Measurements from ENCODE around the gene GRAP2. TPM values are rescaled to one million over a fixed set of nuclear protein-coding genes. Genes with fewer than 3 reads are reported as not detected.
A peak's percentile ranks its signal among the peaks of the same experiment; 100 is the strongest.
"Not testable (repeated sequence)": the region's sequence is repeated elsewhere in the genome, so short reads cannot be mapped to it uniquely, and the experiment has no call there.

Gene GRAP2
- total RNA-seq, 1 experiment from 2014 or later = 0.26 TPM

GRCh38 chr22:39896313-39896996 is 4.4 kb upstream of the GRAP2 start:
- no peak for DNase-seq (ENCODE audit: low read depth)

GRCh38 chr22:39897841-39898240 is 3.0 kb upstream of the GRAP2 start:
- no peak for DNase-seq (ENCODE audit: low read depth)

GRCh38 chr22:39898997-39899396 is 1.9 kb upstream of the GRAP2 start:
- DNase-seq (ENCODE audit: low read depth) = no peak

- no peak for DNase-seq (ENCODE audit: low read depth)
These were observed 772 bp downstream of the GRAP2 start for GRCh38 chr22:39901565-39902146.

GRCh38 chr22:39904024-39904423 is 3.1 kb downstream of the GRAP2 start:
- DNase-seq (ENCODE audit: low read depth) = not testable (repeated sequence)

GRCh38 chr22:39904862-39905261 is 4.0 kb downstream of the GRAP2 start:
- no peak for DNase-seq (ENCODE audit: low read depth)

GRCh38 chr22:39905687-39906086 is 4.8 kb downstream of the GRAP2 start:
- DNase-seq (ENCODE audit: low read depth) = no peak

GRCh38 chr22:39906207-39906606 is 5.3 kb downstream of the GRAP2 start:
- no peak for DNase-seq (ENCODE audit: low read depth)

GRCh38 chr22:39907047-39907446 is 6.2 kb downstream of the GRAP2 start:
- no peak for DNase-seq (ENCODE audit: low read depth)

GRCh38 chr22:39907605-39908097 is 6.8 kb downstream of the GRAP2 start:
- DNase-seq (ENCODE audit: low read depth) = no peak

GRCh38 chr22:39908136-39908535 is 7.3 kb downstream of the GRAP2 start:
- DNase-seq (ENCODE audit: low read depth) = no peak

GRCh38 chr22:39908737-39909136 is 7.9 kb downstream of the GRAP2 start:
- peak; percentile 16 for DNase-seq (ENCODE audit: low read depth)

GRCh38 chr22:39910876-39911613 is 10.2 kb downstream of the GRAP2 start:
- no peak for DNase-seq (ENCODE audit: low read depth)

- no peak for DNase-seq (ENCODE audit: low read depth)
These were observed 12.4 kb downstream of the GRAP2 start for GRCh38 chr22:39913321-39913720.

GRCh38 chr22:39913886-39914285 is 13.0 kb downstream of the GRAP2 start:
- no peak for DNase-seq (ENCODE audit: low read depth)

- no peak for DNase-seq (ENCODE audit: low read depth)
These were observed 13.7 kb downstream of the GRAP2 start for GRCh38 chr22:39914584-39914983.

- no peak for DNase-seq (ENCODE audit: low read depth)
These were observed 14.4 kb downstream of the GRAP2 start for GRCh38 chr22:39915295-39915726.

GRCh38 chr22:39916496-39916895 is 15.6 kb downstream of the GRAP2 start:
- no peak for DNase-seq (ENCODE audit: low read depth)

GRCh38 chr22:39917197-39917643 is 16.3 kb downstream of the GRAP2 start:
- no peak for DNase-seq (ENCODE audit: low read depth)

GRCh38 chr22:39917776-39918495 is 17.1 kb downstream of the GRAP2 start:
- DNase-seq (ENCODE audit: low read depth) = no peak

- DNase-seq (ENCODE audit: low read depth) = no peak
These were observed 19.4 kb downstream of the GRAP2 start for GRCh38 chr22:39920134-39920743.

All from HT1080 (cell line).